Measurements from ENCODE around the gene PPP3CB. TPM values are rescaled to one million over a fixed set of nuclear protein-coding genes. Genes with fewer than 3 reads are reported as not detected.

Gene PPP3CB
- total RNA-seq, 2 experiments from 2014 or later = 34.9 to 35.8 TPM

- intact Hi-C loops (cut with micrococcal nuclease) = no loop called here
- Mint-ChIP-seq H3K4me3 (no peak overlapping the region), H3K27me3 (ENCODE audit: low read depth) (no peaks in the 10 kb centered on the region), H3K27ac (no peak overlapping the region), H3K36me3 (ENCODE audit: low read depth) (peaks cover 8% of the 10 kb centered on the region), H3K9me3 (no peaks in the 10 kb centered on the region), H3K4me1 (ENCODE audit: low read depth) (peaks cover 7% of the 10 kb centered on the region)
- CTCF ChIA-PET = interaction anchor here (0.6 to 1.7 kb wide), 2 partner anchors 11 to 138 kb away, joined by 3 to 4 read pairs; no protein-coding TSS in a partner anchor
- DNase-seq = no peak
Measured at GRCh38 chr10:73506491-73506890, 10.7 kb upstream of the PPP3CB start.

GRCh38 chr10:73506074-73506473, 10.2 kb upstream of the PPP3CB start:
- Mint-ChIP-seq H3K27ac (no peak overlapping the region), H3K4me3 (no peak overlapping the region), H3K9me3 (no peaks in the 10 kb centered on the region), H3K36me3 (ENCODE audit: low read depth) (peaks cover 8% of the 10 kb centered on the region), H3K27me3 (ENCODE audit: low read depth) (no peaks in the 10 kb centered on the region), H3K4me1 (ENCODE audit: low read depth) (peaks cover 11% of the 10 kb centered on the region)
- no peak for DNase-seq
- intact Hi-C loops (cut with micrococcal nuclease) = no loop called here
- CTCF ChIA-PET = interaction anchor here (1.7 kb wide), 1 partner anchor 11 kb away, joined by 4 read pairs; no protein-coding TSS in a partner anchor

GRCh38 chr10:73503037-73503436, 7.2 kb upstream of the PPP3CB start:
- Mint-ChIP-seq H3K36me3 (ENCODE audit: low read depth) (peaks cover 8% of the 10 kb centered on the region), H3K27ac (no peak overlapping the region), H3K9me3 (no peaks in the 10 kb centered on the region), H3K4me3 (no peak overlapping the region), H3K27me3 (ENCODE audit: low read depth) (no peaks in the 10 kb centered on the region), H3K4me1 (ENCODE audit: low read depth) (peaks cover 13% of the 10 kb centered on the region)
- DNase-seq = no peak
- CTCF ChIA-PET = interaction anchor here (1.1 kb wide), 1 partner anchor 27 kb away, joined by 4 read pairs; no protein-coding TSS in a partner anchor
- intact Hi-C loops (cut with micrococcal nuclease) = no loop called here

- CTCF ChIA-PET = interaction anchor here (1.1 kb wide), 1 partner anchor 28 kb away, joined by 4 read pairs; no protein-coding TSS in a partner anchor
- no peak overlapping the region for H3K4me3 Mint-ChIP-seq
- H3K27ac Mint-ChIP-seq = peak overlapping the region; percentile 1
- H3K9me3 Mint-ChIP-seq = no peaks in the 10 kb centered on the region
- intact Hi-C loops (cut with micrococcal nuclease) = no loop called here
- H3K36me3 Mint-ChIP-seq (ENCODE audit: low read depth) = peaks cover 8% of the 10 kb centered on the region
- no peaks in the 10 kb centered on the region for H3K27me3 Mint-ChIP-seq (ENCODE audit: low read depth)
- no peak for DNase-seq
- peaks cover 16% of the 10 kb centered on the region for H3K4me1 Mint-ChIP-seq (ENCODE audit: low read depth)
Measured at GRCh38 chr10:73501651-73502050, 5.8 kb upstream of the PPP3CB start.

GRCh38 chr10:73497623-73498022, 1.8 kb upstream of the PPP3CB start:
- H3K27me3 Mint-ChIP-seq (ENCODE audit: low read depth) = no peaks in the 10 kb centered on the region
- no peaks in the 10 kb centered on the region for H3K9me3 Mint-ChIP-seq
- no peak overlapping the region for H3K4me3 Mint-ChIP-seq
- peaks cover 2% of the 10 kb centered on the region for H3K36me3 Mint-ChIP-seq (ENCODE audit: low read depth)
- no peak overlapping the region for H3K27ac Mint-ChIP-seq
- peaks cover 45% of the 10 kb centered on the region for H3K4me1 Mint-ChIP-seq (ENCODE audit: low read depth)
- CTCF ChIA-PET = no interaction called here
- intact Hi-C loops (cut with micrococcal nuclease) = loop anchor here (2.0 to 10.0 kb wide), 4 partner anchors 245 to 1283 kb away; partner anchors contain the start of genes ANAPC16, ASCC1, NDST2 and SEC24C
- no peak for DNase-seq

GRCh38 chr10:73495226-73495883, 469 bp downstream of the PPP3CB start:
- CTCF ChIA-PET = interaction anchor here (0.6 to 0.7 kb wide), 2 partner anchors 53 to 365 kb away, joined by 4 read pairs; no protein-coding TSS in a partner anchor
- peak; percentile 92 for DNase-seq
- intact Hi-C loops (cut with micrococcal nuclease) = loop anchor here (1.0 to 10.0 kb wide), 6 partner anchors 131 to 1281 kb away; partner anchors contain the start of genes ANAPC16, ASCC1, DNAJC9 and SEC24C
- Mint-ChIP-seq H3K27me3 (ENCODE audit: low read depth) (no peaks in the 10 kb centered on the region), H3K36me3 (ENCODE audit: low read depth) (no peaks in the 10 kb centered on the region), H3K4me3 (peak overlapping the region; percentile 82), H3K9me3 (no peaks in the 10 kb centered on the region), H3K27ac (peak overlapping the region; percentile 86), H3K4me1 (ENCODE audit: low read depth) (peaks cover 39% of the 10 kb centered on the region)

GRCh38 chr10:73494877-73495225, 973 bp downstream of the PPP3CB start:
- DNase-seq = no peak
- intact Hi-C loops (cut with micrococcal nuclease) = loop anchor here (1.0 to 10.0 kb wide), 6 partner anchors 131 to 1280 kb away; partner anchors contain the start of genes ANAPC16, ASCC1, DNAJC9 and SEC24C
- Mint-ChIP-seq H3K4me1 (ENCODE audit: low read depth) (peaks cover 42% of the 10 kb centered on the region), H3K27me3 (ENCODE audit: low read depth) (no peaks in the 10 kb centered on the region), H3K27ac (peak overlapping the region; percentile 86), H3K4me3 (peak overlapping the region; percentile 82), H3K36me3 (ENCODE audit: low read depth) (peaks cover 1% of the 10 kb centered on the region), H3K9me3 (no peaks in the 10 kb centered on the region)
- CTCF ChIA-PET = interaction anchor here (0.6 to 0.7 kb wide), 3 partner anchors 53 to 1189 kb away, joined by 3 to 4 read pairs (median 4); no protein-coding TSS in a partner anchor

- peaks cover 46% of the 10 kb centered on the region for H3K4me1 Mint-ChIP-seq (ENCODE audit: low read depth)
- intact Hi-C loops (cut with micrococcal nuclease) = loop anchor here (10.0 kb wide), 1 partner anchor 1279 kb away; the partner anchor contains the start of genes ANAPC16 and ASCC1
- peak overlapping the region; percentile 44 for H3K4me3 Mint-ChIP-seq
Measured at GRCh38 chr10:73494213-73494612, 1.6 kb downstream of the PPP3CB start.

GRCh38 chr10:73493781-73494180, 2.0 kb downstream of the PPP3CB start:
- DNase-seq = no peak
- no peaks in the 10 kb centered on the region for H3K27me3 Mint-ChIP-seq (ENCODE audit: low read depth)
- intact Hi-C loops (cut with micrococcal nuclease) = loop anchor here (10.0 kb wide), 1 partner anchor 1279 kb away; the partner anchor contains the start of genes ANAPC16 and ASCC1
- H3K4me3 Mint-ChIP-seq = peak overlapping the region; percentile 15
- H3K4me1 Mint-ChIP-seq (ENCODE audit: low read depth) = peaks cover 49% of the 10 kb centered on the region
- H3K36me3 Mint-ChIP-seq (ENCODE audit: low read depth) = peaks cover 5% of the 10 kb centered on the region
- CTCF ChIA-PET = interaction anchor here (0.8 kb wide), 1 partner anchor 116 kb away, joined by 3 read pairs; no protein-coding TSS in a partner anchor
- H3K27ac Mint-ChIP-seq = no peak overlapping the region
- no peaks in the 10 kb centered on the region for H3K9me3 Mint-ChIP-seq

More at GRCh38 chr10:73494213-73494612, 1.6 kb downstream of the PPP3CB start:
- DNase-seq = no peak
- Mint-ChIP-seq H3K27me3 (ENCODE audit: low read depth) (no peaks in the 10 kb centered on the region), H3K36me3 (ENCODE audit: low read depth) (peaks cover 1% of the 10 kb centered on the region), H3K9me3 (no peaks in the 10 kb centered on the region), H3K27ac (no peak overlapping the region)
- CTCF ChIA-PET = interaction anchor here (0.7 kb wide), 2 partner anchors 364 to 1189 kb away, joined by 3 to 4 read pairs; no protein-coding TSS in a partner anchor

- no peak overlapping the region for H3K27ac Mint-ChIP-seq
- CTCF ChIA-PET = no interaction called here
- intact Hi-C loops (cut with micrococcal nuclease) = no loop called here
- no peaks in the 10 kb centered on the region for H3K27me3 Mint-ChIP-seq (ENCODE audit: low read depth)
- no peak overlapping the region for H3K4me3 Mint-ChIP-seq
- no peak for DNase-seq
- no peaks in the 10 kb centered on the region for H3K9me3 Mint-ChIP-seq
- peaks cover 25% of the 10 kb centered on the region for H3K4me1 Mint-ChIP-seq (ENCODE audit: low read depth)
- H3K36me3 Mint-ChIP-seq (ENCODE audit: low read depth) = peaks cover 21% of the 10 kb centered on the region
Measured at GRCh38 chr10:73486601-73487000, 9.2 kb downstream of the PPP3CB start.

- DNase-seq = no peak
- intact Hi-C loops (cut with micrococcal nuclease) = no loop called here
- peaks cover 33% of the 10 kb centered on the region for H3K4me1 Mint-ChIP-seq (ENCODE audit: low read depth)
- CTCF ChIA-PET = interaction anchor here (1.3 kb wide), 1 partner anchor 158 kb away, joined by 3 read pairs; no protein-coding TSS in a partner anchor
- no peaks in the 10 kb centered on the region for H3K27me3 Mint-ChIP-seq (ENCODE audit: low read depth)
- H3K36me3 Mint-ChIP-seq (ENCODE audit: low read depth) = peaks cover 21% of the 10 kb centered on the region
- no peaks in the 10 kb centered on the region for H3K9me3 Mint-ChIP-seq
- H3K4me3 Mint-ChIP-seq = no peak overlapping the region
- no peak overlapping the region for H3K27ac Mint-ChIP-seq
Measured at GRCh38 chr10:73485320-73485719, 10.5 kb downstream of the PPP3CB start.

- CTCF ChIA-PET = interaction anchor here (1.2 to 1.5 kb wide), 2 partner anchors 12 to 163 kb away, joined by 3 to 4 read pairs; no protein-coding TSS in a partner anchor
- no peak for DNase-seq
- Mint-ChIP-seq H3K9me3 (no peaks in the 10 kb centered on the region), H3K36me3 (ENCODE audit: low read depth) (peaks cover 20% of the 10 kb centered on the region), H3K27ac (no peak overlapping the region), H3K27me3 (ENCODE audit: low read depth) (no peaks in the 10 kb centered on the region), H3K4me1 (ENCODE audit: low read depth) (peaks cover 31% of the 10 kb centered on the region), H3K4me3 (no peak overlapping the region)
- intact Hi-C loops (cut with micrococcal nuclease) = loop anchor here (1.0 to 2.0 kb wide), 2 partner anchors 16 to 67 kb away; partner anchors contain the start of gene PPP3CB
Measured at GRCh38 chr10:73480158-73480557, 15.7 kb downstream of the PPP3CB start.
